HG03196 (cell line): ENCODE measurements around the gene ATP6V1C2.
A peak's percentile ranks its signal among the peaks of the same experiment; 100 is the strongest.
"Not testable (repeated sequence)": the region's sequence is repeated elsewhere in the genome, so short reads cannot be mapped to it uniquely, and the experiment has no call there.

Source experiments
- ATAC-seq: cut with Tn5 transposase; IDR thresholded peaks from one replicate; pipeline ENCODE4 v1.9.1; 2021; ENCODE audit not compliant: unreplicated experiment

The ATP6V1C2 gene

GRCh38 chr2:10812362-10813162, 91.1 kb downstream of the ATP6V1C2 start, which contains the start of gene PDIA6:
Gene PDIA6 (minus strand): TSS chr2:10812785. CDS start chr2:10812696, 89 bp downstream.
- peak; percentile 88 for ATAC-seq

GRCh38 chr2:10813163-10814138, 92.0 kb downstream of the ATP6V1C2 start:
- ATAC-seq, result not testable (repeated sequence)

GRCh38 chr2:10814142-10814541, 92.7 kb downstream of the ATP6V1C2 start:
- ATAC-seq, result no peak

DNA sequence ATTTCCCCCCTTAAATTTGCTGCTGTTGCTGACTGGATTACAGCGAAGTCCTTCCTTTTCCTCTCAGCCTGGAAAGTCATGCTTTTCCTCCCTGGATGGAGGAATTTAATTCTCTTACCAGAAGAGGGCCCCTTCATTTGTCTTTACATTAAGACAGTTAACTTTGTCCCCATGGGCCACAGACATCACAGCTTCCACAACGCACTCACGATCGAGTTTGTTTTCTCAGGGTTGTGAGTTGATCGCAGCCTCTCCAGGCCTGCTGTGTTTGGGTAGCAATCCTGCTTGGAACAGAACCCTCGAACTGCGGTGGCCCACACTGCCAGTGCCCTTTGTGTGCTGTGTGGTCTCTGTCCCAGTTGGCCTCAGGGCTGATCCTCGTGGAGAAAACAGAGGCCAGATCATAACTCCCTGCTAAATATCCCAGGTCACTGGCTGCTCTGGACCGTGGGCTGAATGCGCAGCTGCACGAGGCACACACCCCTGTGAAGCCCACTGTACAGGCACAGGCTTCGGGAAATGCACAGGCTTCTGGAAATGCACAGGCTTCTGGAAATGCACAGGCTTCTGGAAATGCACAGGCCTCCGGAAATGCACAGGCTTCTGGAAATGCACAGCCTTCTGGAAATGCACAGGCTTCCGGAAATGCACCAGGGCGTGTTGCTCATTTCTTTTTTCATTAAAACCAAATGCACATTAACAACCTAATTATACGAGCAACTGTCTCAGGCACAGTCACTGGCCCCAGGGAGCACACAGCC, 93.3 kb downstream of the ATP6V1C2 start:
- no peak for ATAC-seq

DNA sequence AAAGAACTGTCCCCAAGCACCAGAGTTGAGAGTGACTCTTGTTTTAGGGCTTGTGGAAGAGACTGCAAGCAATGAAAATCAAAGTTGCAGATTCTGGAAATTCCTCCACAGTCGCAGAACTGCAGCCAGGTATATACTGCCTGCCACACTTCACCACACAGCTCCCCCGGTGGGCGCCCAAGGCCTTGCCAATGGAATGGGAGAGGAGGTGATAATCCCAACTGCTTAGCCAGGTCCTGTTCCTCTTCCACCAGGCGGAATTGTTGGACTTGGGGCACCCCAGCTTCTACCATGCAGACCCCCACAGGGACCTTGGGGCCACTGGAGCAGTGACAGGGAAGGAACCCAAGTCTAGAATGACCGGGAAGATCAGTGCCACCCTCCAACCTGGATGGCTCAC, 96.0 kb downstream of the ATP6V1C2 start:
- no peak for ATAC-seq

- ATAC-seq, result not testable (repeated sequence)
Observed at GRCh38 chr2:10818305-10818704, 96.9 kb downstream of the ATP6V1C2 start.

DNA sequence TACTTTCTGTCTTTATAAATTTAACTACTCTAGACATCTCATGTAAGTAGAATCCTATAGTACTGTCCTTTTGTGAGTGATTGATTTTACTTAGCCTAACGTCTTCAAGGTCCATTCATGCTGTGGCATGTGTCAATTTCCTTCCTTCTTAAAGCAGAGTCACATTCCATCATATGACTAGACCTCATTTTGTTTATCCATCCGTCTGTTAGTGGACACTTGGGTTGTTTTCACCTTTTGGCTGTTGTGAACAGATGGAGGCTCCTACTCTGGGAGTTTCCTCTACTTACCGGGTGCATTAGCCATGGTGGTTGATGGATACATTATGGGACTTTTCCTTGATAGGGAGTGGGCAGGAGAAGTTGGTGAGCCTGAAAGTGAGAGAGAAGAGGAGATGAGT, 97.6 kb downstream of the ATP6V1C2 start:
- ATAC-seq, result no peak

DNA sequence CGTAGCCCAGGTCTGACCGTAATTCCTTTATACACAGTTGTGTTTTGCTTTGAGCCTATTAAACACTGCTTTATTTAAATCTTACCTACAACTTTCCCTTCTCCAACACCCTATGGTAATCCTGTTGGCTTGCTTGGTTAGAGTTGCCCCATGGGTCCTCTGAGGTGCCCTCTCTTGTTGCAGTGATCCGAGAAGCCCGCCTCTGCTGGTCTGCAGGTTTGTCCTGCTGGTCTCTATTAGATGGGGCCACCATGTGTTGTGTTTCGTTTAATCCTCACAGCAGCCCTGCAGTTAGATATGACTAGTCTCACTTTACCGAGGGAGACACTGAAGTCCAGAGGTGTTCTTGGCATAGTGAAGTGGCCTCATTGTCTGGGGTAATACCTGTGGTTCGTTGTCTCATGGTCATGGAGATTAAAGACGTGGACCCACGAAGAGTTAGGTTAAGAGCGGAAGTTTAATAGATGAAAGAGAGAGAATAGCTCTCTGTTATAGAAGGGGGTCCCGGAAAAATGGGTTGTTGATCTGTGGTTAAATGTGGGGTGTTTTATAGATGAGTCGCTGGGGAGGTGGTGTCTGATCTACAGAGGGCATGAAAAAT, 98.4 kb downstream of the ATP6V1C2 start:
- no peak for ATAC-seq

GRCh38 chr2:10820562-10820961, 99.1 kb downstream of the ATP6V1C2 start:
- no peak for ATAC-seq

- ATAC-seq, result no peak
Observed at GRCh38 chr2:10820978-10821695, 99.7 kb downstream of the ATP6V1C2 start.

DNA sequence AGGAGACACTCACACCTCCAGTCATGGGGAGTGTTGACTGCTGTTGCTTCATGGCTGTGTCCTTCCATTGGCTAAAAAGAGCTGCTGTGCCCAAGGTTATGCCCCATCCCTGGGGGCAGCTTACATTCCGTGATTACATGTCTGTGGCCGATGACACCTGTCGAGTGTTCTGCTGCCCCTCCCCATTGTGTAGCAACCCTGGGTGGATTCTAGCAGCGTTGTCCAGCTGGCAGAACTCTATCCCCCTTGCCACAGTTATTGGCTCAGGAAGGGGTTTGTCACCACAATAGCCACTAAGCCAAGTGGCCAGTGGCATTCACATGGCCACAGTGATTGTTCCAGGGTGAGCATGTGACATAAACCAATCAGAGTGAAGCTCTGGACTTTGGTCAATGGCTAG, 102.8 kb downstream of the ATP6V1C2 start:
- no peak for ATAC-seq

GRCh38 chr2:10826026-10826425, 104.6 kb downstream of the ATP6V1C2 start:
- ATAC-seq, result no peak

DNA sequence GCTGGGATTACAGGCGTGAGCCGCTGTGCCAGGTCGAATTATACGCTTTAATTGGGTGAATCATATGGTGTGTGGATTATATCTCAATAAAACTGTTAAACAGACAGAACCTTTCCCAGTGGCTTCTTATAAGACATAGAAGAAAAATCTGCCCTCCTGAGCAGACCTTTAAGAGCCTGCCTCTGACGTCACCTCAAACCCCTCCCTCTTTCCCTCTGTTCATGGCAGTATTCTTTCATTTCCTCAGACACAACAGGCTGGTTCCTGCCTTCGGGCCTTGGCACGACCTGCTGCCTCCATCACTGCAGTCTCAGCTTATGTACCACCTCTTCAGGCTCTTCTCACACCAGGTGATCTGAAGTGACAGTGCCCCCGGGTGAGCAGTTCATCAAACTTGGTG, 105.2 kb downstream of the ATP6V1C2 start:
- no peak for ATAC-seq

DNA sequence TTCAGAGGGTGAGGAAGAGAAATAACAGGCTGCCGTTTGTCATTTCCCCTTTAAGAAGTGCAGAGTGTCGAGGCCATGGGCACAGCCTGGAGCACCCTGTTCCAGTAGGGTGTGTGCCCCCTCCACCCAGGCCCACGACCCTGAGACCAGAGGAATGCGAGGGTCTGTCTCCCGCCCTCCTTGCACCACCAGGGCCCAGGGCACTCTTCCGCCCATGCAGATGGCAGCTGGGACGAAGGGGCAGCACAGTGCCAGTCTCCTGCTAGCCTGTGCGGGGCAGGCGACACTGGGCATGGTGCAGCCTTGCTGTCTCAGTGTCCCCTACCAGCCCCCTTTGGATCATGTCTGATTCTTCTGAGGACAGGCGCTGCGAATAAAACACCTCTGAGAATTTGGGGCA, 106.9 kb downstream of the ATP6V1C2 start:
- ATAC-seq, result no peak

DNA sequence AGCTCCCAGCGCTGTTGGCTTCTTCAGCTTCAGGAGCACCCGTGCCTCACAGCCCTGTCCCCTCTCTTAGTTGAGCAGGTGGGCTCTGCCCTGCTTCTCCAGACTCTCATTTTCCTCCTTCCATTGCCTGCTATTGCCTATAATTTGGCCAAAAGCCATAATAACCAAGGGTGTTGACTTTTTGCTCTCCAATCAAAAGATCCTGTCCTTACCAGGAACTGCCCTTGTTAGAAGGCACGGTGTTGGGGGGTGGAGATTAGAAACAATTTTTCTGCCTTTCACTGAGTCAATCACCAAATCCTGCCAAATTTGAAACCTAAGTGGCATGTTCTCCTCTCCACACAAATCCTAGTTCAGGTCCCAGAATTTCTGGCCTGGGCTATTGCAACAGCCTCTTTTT, 107.9 kb downstream of the ATP6V1C2 start:
- no peak for ATAC-seq

GRCh38 chr2:10830203-10830602, 108.8 kb downstream of the ATP6V1C2 start:
- no peak for ATAC-seq

DNA sequence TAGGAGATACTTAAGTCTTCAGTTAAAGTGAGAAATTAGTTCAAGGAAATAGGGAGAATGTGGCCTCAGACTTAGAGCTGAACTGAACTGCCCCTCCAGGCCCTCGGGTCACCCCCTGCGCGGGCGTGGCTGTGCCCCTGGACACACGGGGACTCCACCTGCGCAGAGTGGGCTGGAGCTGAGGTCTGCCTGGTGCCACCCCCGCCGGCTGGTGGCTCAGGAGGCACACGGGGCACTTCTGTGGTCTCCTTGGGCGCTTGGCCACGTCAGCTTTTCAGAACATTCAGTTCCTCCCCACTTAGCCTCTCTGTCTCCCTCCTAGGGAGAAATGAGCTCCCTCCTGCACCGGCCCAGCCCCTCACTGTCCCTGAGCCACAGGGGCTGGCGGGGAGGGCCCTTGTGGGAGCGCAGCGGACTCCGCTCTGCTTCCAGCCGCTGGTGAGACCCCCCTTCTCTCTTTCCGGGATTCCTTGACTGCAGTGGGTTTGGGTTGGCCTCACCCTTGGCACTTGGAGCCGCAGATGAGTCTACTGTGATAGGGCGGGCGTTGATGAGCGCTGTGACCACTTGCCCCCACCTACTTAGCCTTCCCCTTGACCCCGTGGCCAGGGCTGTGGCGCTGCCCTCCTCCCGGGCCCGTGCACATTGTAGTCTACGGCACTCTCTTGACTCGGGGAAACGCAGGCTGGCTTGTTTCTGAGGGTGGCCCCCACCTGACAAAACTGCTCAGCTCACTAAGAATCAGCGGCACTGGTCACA, 109.4 kb downstream of the ATP6V1C2 start:
- no peak for ATAC-seq

DNA sequence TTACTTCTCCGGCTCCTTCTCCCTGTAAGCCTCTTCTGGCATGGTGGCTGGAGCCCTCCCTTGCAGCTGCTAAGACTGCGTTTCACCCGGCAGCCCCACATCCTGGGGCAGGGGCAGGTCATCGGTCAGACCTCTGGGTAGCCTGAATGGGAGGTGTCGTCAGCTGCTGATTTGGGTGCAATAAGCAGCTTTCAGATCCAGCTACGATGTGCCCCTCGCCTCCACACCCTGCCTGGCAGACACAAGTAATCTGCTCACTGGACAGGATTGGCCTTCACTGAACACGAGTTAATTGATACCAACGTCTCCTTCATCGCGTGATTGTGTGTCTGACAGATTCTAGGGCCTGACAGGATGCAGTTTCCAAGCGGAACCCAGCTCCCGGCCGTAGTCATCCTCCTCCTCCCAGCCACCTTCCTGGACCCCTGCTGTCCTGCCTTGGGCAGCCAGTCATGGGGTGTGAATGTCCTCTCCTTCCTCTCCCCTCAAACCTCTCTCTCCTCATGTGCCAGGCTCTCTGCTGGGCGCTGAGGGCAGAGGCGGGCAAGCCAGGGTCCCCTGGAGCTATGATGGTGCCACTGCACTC, 110.1 kb downstream of the ATP6V1C2 start:
- ATAC-seq, result no peak
